Endothelial cell of umbilical vein (primary cell): ENCODE data around the gene CUX1.

Source experiments
- FOS ChIP-seq: IDR thresholded peaks from 2 replicates; pipeline ENCODE4 v1.6.1; 2011; ENCODE audit warnings: mild to moderate bottlenecking, low read length, moderate library complexity, borderline replicate concordance; ENCODE audit not compliant: insufficient read depth
- JUN ChIP-seq: IDR thresholded peaks from 2 replicates; pipeline ENCODE4 v1.6.1; 2011; ENCODE audit warnings: borderline replicate concordance, low read depth; ENCODE audit not compliant: insufficient read length, insufficient read depth
- POLR2A ChIP-seq: IDR thresholded peaks from 2 replicates; pipeline ENCODE4 v1.6.1; 2012; ENCODE audit warnings: low read depth, mild to moderate bottlenecking, control low read depth, low read length
- TF ChIP-seq, protein P1 (sequence below), 2 donors: IDR thresholded peaks; 1 replicate in 1 of 2; 2 replicates in 1 of 2; pipeline ENCODE4 v1.5.1; 2011; ENCODE audit warnings: low read length in 2 of 2, mild to moderate bottlenecking in 2 of 2, moderate library complexity in 2 of 2, control low read depth in 1 of 2, inconsistent platforms in 1 of 2, low read depth in 1 of 2; ENCODE audit not compliant: insufficient read depth in 1 of 2; ENCODE audit errors: extremely low read depth in 1 of 2

DNA sequence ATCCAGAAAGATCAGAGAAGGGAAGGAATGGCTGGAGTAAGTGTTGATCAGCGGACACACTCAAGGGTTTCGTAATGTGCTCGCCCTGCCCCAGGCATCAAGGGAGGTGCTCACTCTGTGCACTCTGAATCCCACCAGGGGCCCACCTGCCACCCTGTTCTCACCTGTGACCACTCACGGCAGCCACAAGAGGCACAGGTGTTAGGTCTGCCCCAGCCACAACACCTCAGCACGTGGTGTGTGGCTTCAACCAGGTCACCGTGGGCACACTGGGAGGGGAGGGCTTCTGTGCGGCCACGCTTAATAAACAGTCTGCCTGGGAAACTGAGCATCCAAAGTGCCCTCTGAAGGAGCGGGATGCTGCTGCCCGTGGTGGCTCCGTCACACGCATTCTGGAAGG is 49.8 kb downstream of the CUX1 start:
- TF ChIP-seq, protein P1, sequence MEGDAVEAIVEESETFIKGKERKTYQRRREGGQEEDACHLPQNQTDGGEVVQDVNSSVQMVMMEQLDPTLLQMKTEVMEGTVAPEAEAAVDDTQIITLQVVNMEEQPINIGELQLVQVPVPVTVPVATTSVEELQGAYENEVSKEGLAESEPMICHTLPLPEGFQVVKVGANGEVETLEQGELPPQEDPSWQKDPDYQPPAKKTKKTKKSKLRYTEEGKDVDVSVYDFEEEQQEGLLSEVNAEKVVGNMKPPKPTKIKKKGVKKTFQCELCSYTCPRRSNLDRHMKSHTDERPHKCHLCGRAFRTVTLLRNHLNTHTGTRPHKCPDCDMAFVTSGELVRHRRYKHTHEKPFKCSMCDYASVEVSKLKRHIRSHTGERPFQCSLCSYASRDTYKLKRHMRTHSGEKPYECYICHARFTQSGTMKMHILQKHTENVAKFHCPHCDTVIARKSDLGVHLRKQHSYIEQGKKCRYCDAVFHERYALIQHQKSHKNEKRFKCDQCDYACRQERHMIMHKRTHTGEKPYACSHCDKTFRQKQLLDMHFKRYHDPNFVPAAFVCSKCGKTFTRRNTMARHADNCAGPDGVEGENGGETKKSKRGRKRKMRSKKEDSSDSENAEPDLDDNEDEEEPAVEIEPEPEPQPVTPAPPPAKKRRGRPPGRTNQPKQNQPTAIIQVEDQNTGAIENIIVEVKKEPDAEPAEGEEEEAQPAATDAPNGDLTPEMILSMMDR (IDR thresholded peaks at IDR 0.05; ENCODE audit: extremely low read depth in 1 of 2, insufficient read depth in 1 of 2, low read depth in 1 of 2, low read length in 2 of 2): no peak
- TF ChIP-seq POLR2A (no peak), FOS (no peak), JUN (no peak)
